HEK293T (cell line): ENCODE results near the gene WDR1.

Experiments used
- CTCF ChIA-PET: fragments of 350-600 bp; formaldehyde crosslinking; extraction: SDS; loops from one replicate; lab custom pipeline; 2021; ENCODE audit warnings: antibody characterized with exemption, inconsistent platforms; lab: Yijun Ruan, JAX
- POLR2A ChIA-PET: fragments of 350-600 bp; formaldehyde crosslinking; extraction: SDS; loops from one replicate; lab custom pipeline; 2020; ENCODE audit warnings: antibody characterized with exemption, inconsistent platforms; lab: Yijun Ruan, JAX
- DNase-seq: peaks from one replicate; pipeline ENCODE4 v3.0.0; 2012; ENCODE audit warnings: mixed read lengths; ENCODE audit errors: extremely low spot score
- ARNT ChIP-seq: fragments of 450-650 bp; IDR thresholded peaks from 2 replicates; pipeline ENCODE4 v1.6.1; 2017; ENCODE audit warnings: mild to moderate bottlenecking
- BHLHE40 ChIP-seq: fragments of 450-650 bp; IDR thresholded peaks from 2 replicates; pipeline ENCODE4 v1.6.1; 2016; ENCODE audit warnings: mild to moderate bottlenecking, moderate library complexity, borderline replicate concordance
- CTBP1 ChIP-seq: fragments of 450-650 bp; IDR thresholded peaks from 2 replicates; pipeline ENCODE4 v1.6.1; 2016; ENCODE audit warnings: borderline replicate concordance
- ELF4 ChIP-seq: fragments of 450-650 bp; IDR thresholded peaks from 2 replicates; pipeline ENCODE4 v1.6.1; 2017; ENCODE audit warnings: antibody characterized with exemption
- FOXA1 ChIP-seq: fragments of 450-650 bp; IDR thresholded peaks from 2 replicates; pipeline ENCODE4 v1.6.1; 2016; ENCODE audit warnings: mild to moderate bottlenecking
- FOXK2 ChIP-seq: fragments of 450-650 bp; IDR thresholded peaks from 2 replicates; pipeline ENCODE4 v1.6.1; 2016; ENCODE audit warnings: mild to moderate bottlenecking
- FOXM1 ChIP-seq: fragments of 450-650 bp; IDR thresholded peaks from 2 replicates; pipeline ENCODE4 v1.6.1; 2017; ENCODE audit warnings: mild to moderate bottlenecking, borderline replicate concordance
- HDGF ChIP-seq: fragments of 450-650 bp; IDR thresholded peaks from 2 replicates; pipeline ENCODE4 v1.6.1; 2017; ENCODE audit warnings: antibody characterized with exemption, borderline replicate concordance
- L3MBTL2 ChIP-seq: fragments of 450-650 bp; conservative IDR thresholded peaks from 2 replicates; pipeline ENCODE4 v1.6.1; 2016; ENCODE audit warnings: mild to moderate bottlenecking
- LEF1 ChIP-seq: fragments of 450-650 bp; IDR thresholded peaks from 2 replicates; pipeline ENCODE4 v1.6.1; 2017; ENCODE audit warnings: mild to moderate bottlenecking, borderline replicate concordance
- NFRKB ChIP-seq: fragments of 450-650 bp; IDR thresholded peaks from 2 replicates; pipeline ENCODE4 v1.6.1; 2016; ENCODE audit warnings: mild to moderate bottlenecking, moderate library complexity
- SP1 ChIP-seq: fragments of 450-650 bp; IDR thresholded peaks from 2 replicates; pipeline ENCODE4 v1.6.1; 2017
- SUZ12 ChIP-seq: fragments of 450-650 bp; IDR thresholded peaks from 2 replicates; pipeline ENCODE4 v1.6.1; 2016; ENCODE audit warnings: mild to moderate bottlenecking
- TARDBP ChIP-seq: fragments of 450-650 bp; IDR thresholded peaks from 2 replicates; pipeline ENCODE4 v1.6.1; 2016
- ZNF384 ChIP-seq: fragments of 450-650 bp; IDR thresholded peaks from 2 replicates; pipeline ENCODE4 v1.6.1; 2016
- TF ChIP-seq, protein P1 (sequence below): fragments of 450-650 bp; IDR thresholded peaks from 2 replicates; pipeline ENCODE4 v1.6.1; 2016

WDR1 gene

DNA sequence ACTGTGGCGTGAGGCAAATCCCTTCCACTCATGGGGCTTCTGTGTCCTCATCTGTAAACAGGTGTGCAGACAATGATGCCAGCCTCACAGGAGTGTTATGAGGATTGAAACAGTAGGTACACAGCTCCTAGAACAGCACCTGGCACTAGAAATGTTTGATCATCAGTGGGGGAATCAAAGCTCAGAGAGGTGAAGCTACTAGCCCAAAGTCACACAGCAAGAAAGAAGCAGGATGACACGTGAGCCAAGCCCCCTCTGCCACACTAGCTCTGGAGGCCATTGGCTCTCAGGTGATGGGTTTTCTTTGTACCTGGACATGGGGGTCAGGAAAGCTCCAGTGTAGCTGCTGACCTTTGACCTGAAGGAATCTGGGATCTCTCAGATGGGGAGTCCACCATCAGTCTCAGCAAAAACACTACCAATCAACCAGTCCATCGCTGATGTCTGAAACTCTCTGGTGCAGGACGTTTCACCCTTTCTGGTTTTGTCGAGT lies 81.9 kb downstream of the WDR1 start:
- ChIA-PET POLR2A (no interaction called here), CTCF (interaction anchor here (0.5 kb wide), 1 partner anchor 266 kb away, joined by 5 read pairs; no protein-coding TSS in a partner anchor)
- TF ChIP-seq FOXM1 = no peak
- TF ChIP-seq FOXA1 = no peak
- TF ChIP-seq FOXK2 = no peak
- no peak for TF ChIP-seq CTBP1
- no peak for TF ChIP-seq NFRKB
- no peak for TF ChIP-seq ARNT
- TF ChIP-seq, protein P1, sequence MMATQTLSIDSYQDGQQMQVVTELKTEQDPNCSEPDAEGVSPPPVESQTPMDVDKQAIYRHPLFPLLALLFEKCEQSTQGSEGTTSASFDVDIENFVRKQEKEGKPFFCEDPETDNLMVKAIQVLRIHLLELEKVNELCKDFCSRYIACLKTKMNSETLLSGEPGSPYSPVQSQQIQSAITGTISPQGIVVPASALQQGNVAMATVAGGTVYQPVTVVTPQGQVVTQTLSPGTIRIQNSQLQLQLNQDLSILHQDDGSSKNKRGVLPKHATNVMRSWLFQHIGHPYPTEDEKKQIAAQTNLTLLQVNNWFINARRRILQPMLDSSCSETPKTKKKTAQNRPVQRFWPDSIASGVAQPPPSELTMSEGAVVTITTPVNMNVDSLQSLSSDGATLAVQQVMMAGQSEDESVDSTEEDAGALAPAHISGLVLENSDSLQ = no peak
- TF ChIP-seq BHLHE40 = no peak
- no peak for TF ChIP-seq SUZ12
- no peak for TF ChIP-seq SP1
- TF ChIP-seq HDGF = no peak
- no peak for TF ChIP-seq ZNF384
- no peak for TF ChIP-seq ELF4
- no peak for TF ChIP-seq L3MBTL2
- no peak for TF ChIP-seq LEF1
- no peak for TF ChIP-seq TARDBP
- DNase-seq = no peak

DNA sequence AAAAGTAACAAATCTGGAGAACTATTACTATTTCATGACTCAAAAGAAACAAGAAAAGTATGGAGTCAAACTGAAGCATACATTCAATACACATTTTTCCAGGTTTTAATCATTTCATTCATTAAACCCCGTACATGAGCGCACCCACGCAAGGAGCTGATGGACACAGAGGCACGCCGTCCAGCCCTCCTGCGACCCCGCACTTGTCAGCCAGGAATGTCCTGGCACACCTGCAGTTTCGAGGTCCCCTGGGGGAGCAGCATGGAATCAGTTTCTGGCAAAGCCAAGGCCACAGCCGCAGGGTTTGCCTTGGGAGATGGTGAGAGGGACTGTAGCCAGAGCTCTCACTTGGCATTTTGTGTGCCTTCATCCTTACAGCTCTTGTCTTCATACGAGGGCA lies 82.5 kb downstream of the WDR1 start:
- TF ChIP-seq FOXA1 (no peak), CTBP1 (no peak), NFRKB (no peak), FOXM1 (no peak), HDGF (no peak), L3MBTL2 (no peak), SP1 (no peak), ARNT (no peak), TARDBP (no peak), LEF1 (no peak), ZNF384 (no peak), SUZ12 (no peak), BHLHE40 (no peak), FOXK2 (no peak)
- TF ChIP-seq, protein P1 = no peak
- ChIA-PET CTCF (no interaction called here), POLR2A (no interaction called here)
- DNase-seq = no peak

DNA sequence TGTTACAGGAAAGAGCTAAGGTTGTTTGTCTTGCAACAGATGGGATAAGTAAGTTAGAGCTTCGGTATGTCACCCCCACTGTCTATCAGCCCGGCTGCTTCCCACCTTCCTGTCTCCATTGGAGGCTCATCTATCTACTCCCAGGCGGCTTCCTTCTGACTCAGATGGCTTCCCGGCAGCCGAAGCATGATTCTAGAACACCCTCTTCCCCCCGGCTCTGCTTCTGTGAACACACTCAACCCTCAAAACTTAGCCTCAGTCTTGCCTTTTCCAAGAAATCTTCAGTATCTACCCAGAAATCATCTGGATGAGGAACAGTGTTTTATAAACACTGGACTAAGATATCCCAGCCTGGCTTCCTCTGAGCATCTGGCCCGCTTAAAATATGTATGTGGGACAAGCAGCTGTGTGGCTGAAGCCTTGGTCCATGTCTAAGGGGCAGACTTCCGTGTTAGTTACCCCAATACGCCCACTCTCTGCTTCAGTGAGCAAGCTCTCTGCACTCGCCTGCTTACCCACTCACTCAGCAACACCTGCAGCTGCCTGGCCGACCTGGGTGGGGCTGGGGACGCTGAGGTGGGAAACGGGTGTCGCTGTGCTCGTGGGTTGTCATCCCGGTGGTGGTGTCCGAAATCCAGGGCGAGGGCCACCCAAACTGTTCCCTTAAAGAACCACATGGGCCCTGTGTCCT lies 83.3 kb downstream of the WDR1 start:
- ChIA-PET CTCF (no interaction called here), POLR2A (no interaction called here)
- TF ChIP-seq HDGF = no peak
- TF ChIP-seq FOXK2 = no peak
- TF ChIP-seq BHLHE40 = no peak
- no peak for TF ChIP-seq LEF1
- TF ChIP-seq ELF4 = no peak
- TF ChIP-seq, protein P1 = no peak
- TF ChIP-seq SP1 = no peak
- TF ChIP-seq FOXA1 = no peak
- no peak for TF ChIP-seq NFRKB
- no peak for TF ChIP-seq FOXM1
- TF ChIP-seq ZNF384 = no peak
- TF ChIP-seq CTBP1 = no peak
- no peak for TF ChIP-seq L3MBTL2
- DNase-seq = no peak

DNA sequence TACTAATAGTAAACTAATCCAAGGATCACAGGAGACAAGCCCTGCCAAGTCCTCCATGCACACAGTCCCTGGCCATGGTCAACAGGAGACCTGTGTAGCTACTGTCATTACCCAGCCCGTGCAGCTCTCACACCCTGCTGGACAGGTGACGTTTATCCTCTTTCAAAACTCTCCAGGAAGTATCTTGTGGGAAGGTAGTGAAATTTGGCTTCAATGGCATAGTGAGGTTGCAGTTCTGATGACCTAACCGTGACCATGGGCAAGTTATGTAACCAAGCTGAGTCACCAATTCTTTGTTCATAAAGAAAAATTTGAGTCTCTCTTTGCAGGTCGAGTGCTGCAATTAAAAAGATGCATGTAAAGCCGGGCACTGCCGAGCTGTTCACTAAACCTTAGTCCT lies 84.0 kb downstream of the WDR1 start:
- TF ChIP-seq TARDBP (no peak), LEF1 (no peak), SUZ12 (no peak), ELF4 (no peak), SP1 (no peak), L3MBTL2 (no peak), CTBP1 (no peak), FOXK2 (no peak), FOXM1 (no peak), HDGF (no peak), ARNT (no peak), ZNF384 (no peak), NFRKB (no peak), BHLHE40 (no peak), FOXA1 (no peak)
- TF ChIP-seq, protein P1 = no peak
- CTCF ChIA-PET = no interaction called here
- DNase-seq = no peak
- POLR2A ChIA-PET = no interaction called here
